ENCODE data around the gene TESK2.
A peak's percentile ranks its signal among the peaks of the same experiment; 100 is the strongest.

DNA sequence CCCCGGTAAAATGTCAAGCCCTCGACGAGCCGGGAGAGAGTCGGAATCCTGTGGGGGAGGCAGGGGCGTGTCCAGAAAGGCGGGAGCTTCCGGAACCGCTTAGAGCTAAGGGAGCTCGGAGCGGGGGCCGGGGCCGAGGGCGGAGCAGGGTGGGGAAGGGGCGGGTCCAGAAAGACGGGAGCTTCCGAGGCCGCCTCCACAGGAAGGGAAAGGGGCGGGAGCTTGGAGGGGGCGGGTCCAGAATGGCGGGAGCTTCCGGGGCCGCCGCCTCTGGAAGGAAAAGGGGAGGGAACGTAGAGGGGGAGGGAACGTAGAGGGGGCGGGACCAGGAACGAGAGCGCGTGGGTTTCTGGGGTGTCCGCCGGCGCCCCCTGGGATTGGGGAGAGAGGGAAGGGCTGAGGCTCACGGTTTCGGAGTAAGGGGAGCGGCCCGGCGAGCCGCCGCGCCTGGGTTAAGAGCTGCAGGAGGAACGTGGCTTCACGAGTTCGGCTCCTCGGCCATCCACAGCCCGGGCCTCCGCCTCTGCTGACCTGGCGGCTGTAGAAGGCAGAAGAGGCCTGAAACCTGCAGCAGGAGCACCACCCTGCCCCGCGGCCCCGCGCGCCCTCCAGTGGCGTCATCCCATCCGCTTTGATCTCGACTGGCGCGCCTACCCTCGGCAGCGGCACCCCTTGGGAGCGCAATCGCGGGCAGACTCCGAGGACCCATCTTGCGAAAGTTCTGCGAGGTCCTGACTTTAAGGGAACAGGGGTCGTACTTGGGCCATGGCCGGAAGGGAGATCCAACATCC, 187.2 kb downstream of the TESK2 start:
- TF ChIP-seq, protein P1, sequence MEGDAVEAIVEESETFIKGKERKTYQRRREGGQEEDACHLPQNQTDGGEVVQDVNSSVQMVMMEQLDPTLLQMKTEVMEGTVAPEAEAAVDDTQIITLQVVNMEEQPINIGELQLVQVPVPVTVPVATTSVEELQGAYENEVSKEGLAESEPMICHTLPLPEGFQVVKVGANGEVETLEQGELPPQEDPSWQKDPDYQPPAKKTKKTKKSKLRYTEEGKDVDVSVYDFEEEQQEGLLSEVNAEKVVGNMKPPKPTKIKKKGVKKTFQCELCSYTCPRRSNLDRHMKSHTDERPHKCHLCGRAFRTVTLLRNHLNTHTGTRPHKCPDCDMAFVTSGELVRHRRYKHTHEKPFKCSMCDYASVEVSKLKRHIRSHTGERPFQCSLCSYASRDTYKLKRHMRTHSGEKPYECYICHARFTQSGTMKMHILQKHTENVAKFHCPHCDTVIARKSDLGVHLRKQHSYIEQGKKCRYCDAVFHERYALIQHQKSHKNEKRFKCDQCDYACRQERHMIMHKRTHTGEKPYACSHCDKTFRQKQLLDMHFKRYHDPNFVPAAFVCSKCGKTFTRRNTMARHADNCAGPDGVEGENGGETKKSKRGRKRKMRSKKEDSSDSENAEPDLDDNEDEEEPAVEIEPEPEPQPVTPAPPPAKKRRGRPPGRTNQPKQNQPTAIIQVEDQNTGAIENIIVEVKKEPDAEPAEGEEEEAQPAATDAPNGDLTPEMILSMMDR (IDR thresholded peaks at IDR 0.05 in 8 of 11, conservative IDR thresholded peaks at IDR 0.05 in 3 of 11): peak; percentile 43 to 76 (median 71)
- peak in 1 of 3 donors; percentile 24 for TF ChIP-seq POLR2A (IDR thresholded peaks at IDR 0.05)
